ENCODE measurements around the gene MTRFR. TPM values are rescaled to one million over a fixed set of nuclear protein-coding genes. Genes with fewer than 3 reads are reported as not detected.

The MTRFR gene
- total and polyA plus RNA-seq, 12 donors, result 12.2 to 23.3 (median 15.2) TPM

GRCh38 chr12:123233505-123234308 lies 471 bp downstream of the MTRFR start:
- 0 to 12% (median 5%) methylated on average over 8 to 42 of the region's 42 CpGs for WGBS, 4 donors
- TF ChIP-seq POLR2A (IDR thresholded peaks at IDR 0.05) (peak in 1 of 2 donors; percentile 65), CTCF (IDR thresholded peaks at IDR 0.05) (no peak)
- Histone ChIP-seq H3K4me1 (replicated peaks in 1 of 2) (peaks cover 8 to 31% of the 10 kb centered on the region in 2 donors), H3K9me3 (replicated peaks in 1 of 3) (no peaks in the 10 kb centered on the region), H3K27ac (peak overlapping the region; percentile 74 to 96 (median 90)), H3K4me3 (peak overlapping the region; percentile 53 to 83 (median 75)), H3K36me3 (replicated peaks in 1 of 2) (no peaks in the 10 kb centered on the region), H3K27me3 (no peaks in the 10 kb centered on the region)
- DNase-seq, result peak in 2 of 7 donors; percentile 19 to 59
- intact Hi-C loops (cut with DNase I), result no loop called here

DNA sequence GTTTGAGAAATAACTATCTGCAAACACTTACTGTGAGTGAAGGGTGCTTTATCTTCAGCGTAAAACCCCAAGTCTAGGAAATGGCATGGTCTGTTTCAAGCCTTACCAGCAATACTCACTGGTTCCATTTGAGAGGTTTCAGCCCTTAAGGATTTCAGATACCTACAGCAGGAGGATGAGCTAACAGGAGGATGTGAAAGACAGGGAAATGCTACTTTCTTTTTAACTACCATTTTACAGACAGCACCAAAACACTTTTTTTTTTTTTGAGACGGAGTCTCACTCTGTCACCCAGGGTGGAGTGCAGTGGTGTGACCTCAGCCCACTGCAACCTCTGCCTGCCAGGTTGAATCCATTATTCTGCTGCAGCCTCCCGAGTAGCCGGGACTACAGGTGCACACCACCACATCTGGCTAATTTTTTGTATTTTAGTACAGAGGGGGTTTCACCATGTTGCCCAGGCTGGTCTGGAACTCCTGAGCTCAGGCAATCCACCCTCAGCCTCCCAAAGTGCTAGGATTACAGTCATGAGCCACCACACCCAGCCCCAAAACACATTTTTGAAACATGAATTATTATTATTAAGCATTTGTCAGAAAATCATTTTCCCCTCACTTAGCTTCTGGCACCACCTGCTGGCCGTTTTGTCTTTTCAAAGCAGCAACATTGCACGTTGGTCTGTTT lies 4.6 kb downstream of the MTRFR start:
- no peak overlapping the region for H3K4me3 ChIP-seq
- WGBS, 4 donors, result 51 to 60% (median 59%) methylated on average over 6 of the region's 6 CpGs
- H3K36me3 ChIP-seq (replicated peaks in 1 of 2), result no peaks in the 10 kb centered on the region
- TF ChIP-seq CTCF (IDR thresholded peaks at IDR 0.05), result peak; percentile 74 to 84 (median 76)
- TF ChIP-seq POLR2A (IDR thresholded peaks at IDR 0.05), result no peak
- intact Hi-C loops (cut with DNase I), result loop anchor here (5.0 kb wide), 2 partner anchors 250 to 255 kb away; partner anchors contain the start of gene ARL6IP4 (in 1 of the 2)
- peak; percentile 65 to 85 (median 76) for DNase-seq
- no peaks in the 10 kb centered on the region for H3K9me3 ChIP-seq (replicated peaks in 1 of 3)
- no peaks in the 10 kb centered on the region for H3K27me3 ChIP-seq
- peak overlapping the region in 1 of 5 donors; percentile 24 for H3K27ac ChIP-seq
- peaks cover 14 to 28% of the 10 kb centered on the region in 2 donors for H3K4me1 ChIP-seq (replicated peaks in 1 of 2)

- TF ChIP-seq CTCF (IDR thresholded peaks at IDR 0.05) (no peak), POLR2A (IDR thresholded peaks at IDR 0.05) (no peak)
- no peak overlapping the region for H3K4me3 ChIP-seq
- H3K27me3 ChIP-seq, result no peaks in the 10 kb centered on the region
- no peak overlapping the region for H3K27ac ChIP-seq
- H3K9me3 ChIP-seq (replicated peaks in 1 of 3), result no peaks in the 10 kb centered on the region
- 58 to 61% (median 60%) methylated on average over 2 of the region's 2 CpGs for WGBS, 4 donors
- no peak for DNase-seq
- intact Hi-C loops (cut with DNase I), result loop anchor here (5.0 kb wide), 2 partner anchors 251 to 256 kb away; partner anchors contain the start of gene ARL6IP4 (in 1 of the 2)
- H3K4me1 ChIP-seq (replicated peaks in 1 of 2), result peaks cover 14 to 30% of the 10 kb centered on the region in 2 donors
- no peaks in the 10 kb centered on the region for H3K36me3 ChIP-seq (replicated peaks in 1 of 2)
Observed at GRCh38 chr12:123238330-123238682, 5.1 kb downstream of the MTRFR start.

GRCh38 chr12:123238961-123239360 lies 5.7 kb downstream of the MTRFR start:
- intact Hi-C loops (cut with DNase I), result loop anchor here (5.0 kb wide), 2 partner anchors 252 to 257 kb away; partner anchors contain the start of gene ARL6IP4 (in 1 of the 2)
- H3K27ac ChIP-seq, result no peak overlapping the region
- 82 to 88% (median 85%) methylated on average over 6 of the region's 6 CpGs for WGBS, 4 donors

More at GRCh38 chr12:123238961-123239360, 5.7 kb downstream of the MTRFR start:
- no peaks in the 10 kb centered on the region for H3K36me3 ChIP-seq (replicated peaks in 1 of 2)
- H3K4me3 ChIP-seq, result no peak overlapping the region
- H3K4me1 ChIP-seq (replicated peaks in 1 of 2), result peaks cover 11 to 28% of the 10 kb centered on the region in 2 donors
- H3K27me3 ChIP-seq, result no peaks in the 10 kb centered on the region
- no peak for DNase-seq
- H3K9me3 ChIP-seq (replicated peaks in 1 of 3), result no peaks in the 10 kb centered on the region
- TF ChIP-seq POLR2A (IDR thresholded peaks at IDR 0.05) (no peak), CTCF (IDR thresholded peaks at IDR 0.05) (no peak)

Measured in adrenal gland (tissue), 12 donors.